NT2/D1 (cell line): ENCODE results near the gene TERT.

Experiments used
- SUZ12 ChIP-seq: IDR thresholded peaks from 2 replicates; pipeline ENCODE4 v1.6.1; 2011; ENCODE audit not compliant: insufficient read length, insufficient read depth; ENCODE audit errors: extremely low read depth
- YY1 ChIP-seq: IDR thresholded peaks from 2 replicates; pipeline ENCODE4 v1.6.1; 2011; ENCODE audit not compliant: insufficient read length, insufficient read depth
- ZNF274 ChIP-seq: IDR thresholded peaks from 2 replicates; pipeline ENCODE4 v1.6.1; 2011; ENCODE audit warnings: mild to moderate bottlenecking, low read depth, low read length

- TF ChIP-seq SUZ12: no peak
- no peak for TF ChIP-seq ZNF274
- TF ChIP-seq YY1: no peak
Measured at GRCh38 chr5:1249366-1250280, 45.2 kb downstream of the TERT start.
